Fibroblast of mammary gland (primary cell): ENCODE measurements around the gene CLEC2A.
A peak's percentile ranks its signal among the peaks of the same experiment; 100 is the strongest.

Source experiments
- DNase-seq: peaks from one replicate; pipeline ENCODE4 v3.0.0-alpha.2; 2010; ENCODE audit warnings: low read depth
- H3K4me3 ChIP-seq: 2 replicates; pipeline ENCODE4 v1.5.1; 2011; ENCODE audit warnings: low read depth, mild to moderate bottlenecking, low read length, moderate library complexity; ENCODE audit not compliant: control insufficient read depth
- CTCF ChIP-seq: conservative IDR thresholded peaks from 2 replicates; pipeline ENCODE4 v1.5.1; 2011; ENCODE audit warnings: low read depth, low read length, inconsistent platforms; ENCODE audit not compliant: control insufficient read depth, insufficient read depth

CLEC2A gene

GRCh38 chr12:9872742-9873141 lies 59.4 kb downstream of the CLEC2A start:
- no peak for DNase-seq
- H3K4me3 ChIP-seq = no peak overlapping the region
- no peak for TF ChIP-seq CTCF

- no peak overlapping the region for H3K4me3 ChIP-seq
- TF ChIP-seq CTCF = no peak
- no peak for DNase-seq
Observed at GRCh38 chr12:9872162-9872561, 60.0 kb downstream of the CLEC2A start.

- peak; percentile 49 for DNase-seq
- peak overlapping the region; percentile 65 for H3K4me3 ChIP-seq
- no peak for TF ChIP-seq CTCF
Observed at GRCh38 chr12:9870286-9870866, 61.8 kb downstream of the CLEC2A start.

- no peak for TF ChIP-seq CTCF
- peak within 1 kb of the TSS; percentile 65 for H3K4me3 ChIP-seq
- peak; percentile 97 for DNase-seq
Observed at GRCh38 chr12:9869307-9870161, 62.6 kb downstream of the CLEC2A start, which contains the start of gene CLEC2B. CLEC2B (minus strand) TSS chr12:9869354.

GRCh38 chr12:9868951-9869306 lies 63.2 kb downstream of the CLEC2A start:
- H3K4me3 ChIP-seq = peak overlapping the region; percentile 65
- no peak for TF ChIP-seq CTCF
- DNase-seq = no peak

- peak overlapping the region; percentile 65 for H3K4me3 ChIP-seq
- no peak for TF ChIP-seq CTCF
- DNase-seq = peak; percentile 39
Observed at GRCh38 chr12:9868311-9868801, 63.8 kb downstream of the CLEC2A start.
